HepG2 (cell line): ENCODE data around the gene KIF6. TPM values are rescaled to one million over a fixed set of nuclear protein-coding genes. Genes with fewer than 3 reads are reported as not detected.

ENCODE experiments used
- ATAC-seq: fragments of 200-7000 bp; cut with Tn5 transposase; 3 replicates; pipeline ENCODE4 v1.9.1; 2020; ENCODE audit warnings: mild to moderate bottlenecking, moderate library complexity
- BruUV-seq: library from RNA; stranded (reverse); fragments of 400-500 nt; replicated peaks from 2 replicates; lab custom pipeline; 2021; lab: Mats Ljungman, UMichigan
- CTCF ChIA-PET: fragments of 300-600 bp; formaldehyde crosslinking; extraction: SDS; loops from one replicate; lab custom pipeline; 2021; ENCODE audit warnings: low total read pairs, inconsistent platforms, low intra/inter-chr PET ratio; lab: Yijun Ruan, JAX
- POLR2A ChIA-PET: fragments of 350-600 bp; sonication (Branson Sonifier 250); formaldehyde crosslinking; loops from one replicate; lab custom pipeline; 2020; ENCODE audit warnings: antibody characterized with exemption, inconsistent platforms; lab: Yijun Ruan, JAX
- DNase-seq: peaks from one replicate; pipeline ENCODE4 v3.0.0-alpha.2; 2015; ENCODE audit warnings: low spot score
- FAIRE-seq: peaks from 3 replicates; lab custom pipeline; 2011; peaks lifted over from hg19 to GRCh38; lab: Jason Lieb, UNC
- H2AFZ ChIP-seq: one replicate; pipeline ENCODE4 v1.6.1; 2011; ENCODE audit warnings: low read length, inconsistent platforms
- H3K27ac ChIP-seq: fragments of 300-600 bp; 3 replicates; pipeline ENCODE4 v1.8.0; 2011; ENCODE audit warnings: mixed run types, mild to moderate bottlenecking, mixed read lengths, low read length, inconsistent platforms; ENCODE audit not compliant: insufficient read depth; ENCODE audit errors: extremely low read length
- H3K27me3 ChIP-seq, 2 experiments: fragments of 200-600 bp in 1 of 2; 2 replicates in 1 of 2; 3 replicates in 1 of 2; pipeline versions ENCODE4 v1.6.0 to v1.8.0; 2011; ENCODE audit warnings: low read length in 2 of 2, mild to moderate bottlenecking in 2 of 2, moderate library complexity in 2 of 2, inconsistent platforms in 1 of 2; ENCODE audit not compliant: insufficient read depth in 2 of 2, control insufficient read depth in 1 of 2
- H3K36me3 ChIP-seq, 2 experiments: fragments of 200-600 bp in 1 of 2; replicated peaks in 1 of 2; 2 replicates in 1 of 2; 3 replicates in 1 of 2; pipeline versions ENCODE4 v1.5.1 to v1.8.0; 2011; ENCODE audit warnings: low read length in 2 of 2, inconsistent platforms in 1 of 2; ENCODE audit not compliant: insufficient read depth in 2 of 2, control insufficient read depth in 1 of 2
- H3K4me1 ChIP-seq: 2 replicates; pipeline ENCODE4 v1.5.1; 2012; ENCODE audit warnings: low read length, inconsistent platforms; ENCODE audit not compliant: insufficient read depth
- H3K4me2 ChIP-seq: 2 replicates; pipeline ENCODE4 v1.6.0; 2011; ENCODE audit warnings: low read depth, low read length, inconsistent platforms
- H3K4me3 ChIP-seq, 3 experiments: fragments of 200-600 bp in 1 of 3; sonication (generic), shearing (Covaris generic) in 1 of 3; replicated peaks in 1 of 3; 2 replicates each; pipeline ENCODE4 v1.5.1; 2011 to 2016; ENCODE audit warnings: low read length in 3 of 3, inconsistent platforms in 2 of 3, low read depth in 2 of 3, mild to moderate bottlenecking in 2 of 3, control low read depth in 1 of 3, mixed read lengths in 1 of 3; ENCODE audit not compliant: insufficient read depth in 1 of 3
- H3K79me2 ChIP-seq: one replicate; pipeline ENCODE4 v1.6.1; 2011; ENCODE audit warnings: low read length, inconsistent platforms; ENCODE audit not compliant: insufficient read depth
- H3K9ac ChIP-seq: 2 replicates; pipeline ENCODE4 v1.6.0; 2011; ENCODE audit warnings: mild to moderate bottlenecking, low read depth, low read length, inconsistent platforms; ENCODE audit not compliant: insufficient read depth
- H3K9me3 ChIP-seq: 2 replicates; pipeline ENCODE4 v1.5.1; 2012; ENCODE audit warnings: mild to moderate bottlenecking, low read length
- H4K20me1 ChIP-seq: 2 replicates; pipeline ENCODE4 v1.6.0; 2011; ENCODE audit warnings: inconsistent platforms, mild to moderate bottlenecking, low read length, moderate library complexity; ENCODE audit not compliant: insufficient read depth
- CBX2 ChIP-seq, 2 experiments: fragments of 200-600 bp in 1 of 2; sonication (generic); formaldehyde crosslinking in 1 of 2; IDR thresholded peaks; 2 replicates each; pipeline versions ENCODE4 v1.7.0 to v1.8.1; 2018 to 2022; ENCODE audit warnings: low read depth in 2 of 2, low read length in 1 of 2, mild to moderate bottlenecking in 1 of 2, missing genetic modification reagents in 1 of 2
- DR1 ChIP-seq: sonication (generic); formaldehyde crosslinking; IDR thresholded peaks from 2 replicates; pipeline ENCODE4 v1.8.0; 2021; ENCODE audit warnings: mild to moderate bottlenecking, missing genetic modification reagents, inconsistent platforms
- KDM3A ChIP-seq: IDR thresholded peaks from 2 replicates; pipeline ENCODE4 v1.6.1; 2018; ENCODE audit warnings: low read depth, missing compliant biosample characterization
- KLF16 ChIP-seq, 2 experiments: sonication (generic) in 1 of 2; formaldehyde crosslinking in 1 of 2; IDR thresholded peaks; 2 replicates each; pipeline versions ENCODE4 v1.6.1 to v1.8.0; 2016 to 2023; ENCODE audit warnings: missing genetic modification reagents in 2 of 2, missing compliant biosample characterization in 1 of 2
- MAZ ChIP-seq, 2 experiments: sonication (generic) in 1 of 2; formaldehyde crosslinking in 1 of 2; IDR thresholded peaks; 2 replicates each; pipeline versions ENCODE4 v1.5.0 to v1.6.1; 2012 to 2020; ENCODE audit warnings: low read depth in 2 of 2, mild to moderate bottlenecking in 2 of 2, borderline replicate concordance in 1 of 2, improper control_type of control experiment in 1 of 2, low read length in 1 of 2, missing genetic modification reagents in 1 of 2, moderate library complexity in 1 of 2
- MEIS2 ChIP-seq: sonication (generic); formaldehyde crosslinking; IDR thresholded peaks from 2 replicates; pipeline ENCODE4 v1.9.0; 2021; ENCODE audit warnings: mild to moderate bottlenecking, missing genetic modification reagents
- MIER2 ChIP-seq: IDR thresholded peaks from 2 replicates; pipeline ENCODE4 v1.6.1; 2016; ENCODE audit warnings: missing biosample characterization, missing genetic modification reagents
- SMAD3 ChIP-seq: sonication (generic); formaldehyde crosslinking; IDR thresholded peaks from 2 replicates; pipeline ENCODE4 v1.4.0; 2020; ENCODE audit warnings: missing genetic modification reagents
- SMC3 ChIP-seq: IDR thresholded peaks from 2 replicates; pipeline ENCODE4 v1.6.1; 2011; ENCODE audit warnings: low read length, improper control_type of control experiment
- SP1 ChIP-seq, 2 experiments: fragments of 450-650 bp in 1 of 2; sonication (generic) in 1 of 2; formaldehyde crosslinking in 1 of 2; IDR thresholded peaks; 2 replicates each; pipeline versions ENCODE4 v1.4.0 to v1.6.1; 2016 to 2020; ENCODE audit warnings: missing genetic modification reagents in 1 of 2
- ZNF143 ChIP-seq: sonication (generic); formaldehyde crosslinking; IDR thresholded peaks from 2 replicates; pipeline ENCODE4 v1.4.0; 2020; ENCODE audit warnings: missing genetic modification reagents
- ZNF274 ChIP-seq: sonication (generic); formaldehyde crosslinking; IDR thresholded peaks from 2 replicates; pipeline ENCODE4 v1.5.1; 2020; ENCODE audit warnings: mild to moderate bottlenecking, missing genetic modification reagents
- ZNF724P ChIP-seq: sonication (generic); formaldehyde crosslinking; IDR thresholded peaks from 2 replicates; pipeline ENCODE4 v1.8.0; 2022; ENCODE audit warnings: missing genetic modification reagents, borderline replicate concordance
- WGBS: methylation state at CpG from one replicate; pipeline ENCODE4 v1.1.6; 2017; ENCODE audit warnings: low lambda C conversion rate; 5-methylcytosine and 5-hydroxymethylcytosine counted together
- in situ Hi-C: cut with HindIII; loops from 2 replicates; pipeline ENCODE4 v1.10.0; 2017; ENCODE audit warnings: low pct_unique_long_range_greater_than_20kb; ENCODE audit not compliant: extremely low pct_ligation_motif_present
- intact Hi-C: fragments of 100-400 bp; cut with micrococcal nuclease; formaldehyde crosslinking; loops from one replicate; pipeline ENCODE4 v1.10.0; 2022; ENCODE audit not compliant: unreplicated experiment
- polyA plus RNA-seq, 8 experiments: library from polyadenylated mRNA; depleted of rRNA in 3 of 8; stranded (reverse) in 7 of 8; unstranded in 1 of 8; fragments of >200 nt; fragmentation: Illumina TruSeq in 4 of 8; extraction: Trizol in 4 of 8; gene quantifications; 2 replicates each; pipeline versions ENCODE4 v1.2.1 to v1.2.3, GENCODE V29; 2011 to 2016; ENCODE audit warnings: low read depth in 4 of 8, missing spikeins in 1 of 8, mixed read lengths in 1 of 8; ENCODE audit not compliant: insufficient read depth in 1 of 8
- total RNA-seq, 5 experiments: library from RNA; depleted of rRNA; stranded (reverse); fragments of >200 nt; fragmentation: Illumina TruSeq; extraction: Trizol; gene quantifications; 2 replicates each; pipeline ENCODE4 v1.2.3, GENCODE V29; 2016; ENCODE audit warnings: low read depth in 1 of 5
- TF ChIP-seq, protein P1 (sequence below): sonication (generic); formaldehyde crosslinking; IDR thresholded peaks from 2 replicates; pipeline ENCODE4 v1.9.0; 2021; ENCODE audit warnings: missing genetic modification reagents, borderline replicate concordance
- TF ChIP-seq, protein P2 (sequence below): IDR thresholded peaks from 2 replicates; pipeline ENCODE4 v1.4.0; 2020; ENCODE audit warnings: mild to moderate bottlenecking, missing genetic modification reagents

Gene KIF6
- total and polyA plus RNA-seq, 2 of the 13 experiments (the other 11 are each of a cell fraction or from before 2014, with no cell fraction given): 0.04 to 0.27 TPM

DNA sequence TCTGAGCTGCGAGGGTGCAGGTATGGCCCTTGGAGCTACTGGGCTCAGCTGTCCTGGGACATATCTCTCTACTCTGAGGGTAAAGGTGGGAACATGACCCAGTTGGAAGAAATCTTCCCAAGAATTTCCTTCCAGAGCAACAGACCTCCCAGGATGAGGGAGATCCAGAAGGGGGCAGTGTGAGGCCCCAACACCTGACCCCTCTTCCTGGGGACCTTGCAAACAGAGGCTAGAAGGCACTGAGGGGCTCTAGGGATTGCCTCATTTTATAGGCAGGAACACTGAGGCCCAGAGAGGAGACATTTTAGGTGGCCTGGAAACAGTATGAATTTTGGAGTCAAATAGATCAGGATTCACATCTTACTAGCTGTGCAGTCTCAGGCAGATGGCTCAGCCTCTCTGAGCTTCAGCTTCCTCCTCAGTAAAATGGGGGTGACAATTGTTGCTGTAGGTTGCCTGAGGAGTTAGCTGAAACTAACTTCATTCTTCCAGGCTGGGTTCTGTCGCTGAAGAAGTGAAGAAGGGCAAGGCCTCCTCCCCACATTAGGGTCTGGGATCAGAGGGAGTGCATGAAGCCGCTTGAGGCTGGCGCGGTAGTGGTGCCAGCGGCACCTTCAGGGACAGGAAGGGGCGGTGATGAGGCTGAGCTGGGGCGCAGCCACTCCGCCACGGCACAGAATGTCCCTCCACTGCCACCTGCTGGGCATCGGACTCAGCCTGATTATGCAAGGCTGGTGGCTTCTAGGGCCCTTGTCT is 422.4 kb downstream of the KIF6 start:
- peak; percentile 66 for DNase-seq
- intact Hi-C loops: loop anchor here (1.0 to 5.0 kb wide), 3 partner anchors 113 to 306 kb away; no protein-coding TSS in a partner anchor
- H3K4me3 ChIP-seq: no peak overlapping the region
- H3K36me3 ChIP-seq: no peaks in the 10 kb centered on the region
- WGBS: 1% methylated on average over 11 of the region's 11 CpGs
- no peak overlapping the region for H2AFZ ChIP-seq
- H3K9me3 ChIP-seq: no peaks in the 10 kb centered on the region
- in situ Hi-C loops: loop anchor here (5.0 to 10.0 kb wide), 2 partner anchors 136 to 298 kb away; no protein-coding TSS in a partner anchor
- no peak overlapping the region for H3K27ac ChIP-seq
- FAIRE-seq: peak; percentile 80
- no peaks in the 10 kb centered on the region for H4K20me1 ChIP-seq
- ChIA-PET POLR2A (no interaction called here), CTCF (interaction anchor here (1.0 to 4.1 kb wide), 6 partner anchors 113 to 430 kb away, joined by 3 to 76 read pairs (median 5); no protein-coding TSS in a partner anchor)
- no TSS peak for BruUV-seq
- peaks cover 8% of the 10 kb centered on the region for H3K4me1 ChIP-seq
- H3K79me2 ChIP-seq: no peaks in the 10 kb centered on the region
- no peak overlapping the region for H3K9ac ChIP-seq
- H3K27me3 ChIP-seq: 0 out of 5 replicates have a peak, but pooled peaks cover 0 to 9% of the 10 kb centered on the region in 2 experiments
- H3K4me2 ChIP-seq: peak overlapping the region; percentile 13; the same call in 1 of the 2 replicates
- peak; percentile 93 for ATAC-seq
- TF ChIP-seq DR1 (CRISPR knock-in tag) (no peak), ZNF274 (CRISPR knock-in tag) (0 out of 2 replicates have a peak, but pooled peaks have one; percentile 35), SMC3 (peak; percentile 88), SMAD3 (0 out of 2 replicates have a peak, but pooled peaks have one; percentile 54), ZNF724P (0 out of 2 replicates have a peak, but pooled peaks have one; percentile 60), CBX2 (IDR thresholded peaks at IDR 0.05; ENCODE audit: low read depth, low read length) (no peak), CBX2 (CRISPR knock-in tag; IDR thresholded peaks at IDR 0.05; ENCODE audit: low read depth) (no peak), ZNF143 (CRISPR knock-in tag) (no peak), MIER2 (peak; percentile 60; the same call in 1 of the 2 replicates), KDM3A (CRISPR knock-in tag) (peak; percentile 54; the same call in 1 of the 2 replicates), MEIS2 (peak; percentile 26; the same call in 1 of the 2 replicates), SP1 (IDR thresholded peaks at IDR 0.05) (no peak), SP1 (CRISPR knock-in tag; IDR thresholded peaks at IDR 0.05) (peak; percentile 52; the same call in 1 of the 2 replicates), MAZ (IDR thresholded peaks at IDR 0.05; ENCODE audit: borderline replicate concordance, low read depth, low read length) (no peak), MAZ (CRISPR knock-in tag; IDR thresholded peaks at IDR 0.05; ENCODE audit: low read depth) (0 out of 2 replicates have a peak, but pooled peaks have one; percentile 46), KLF16 (CRISPR knock-in tag; IDR thresholded peaks at IDR 0.05) (0 out of 4 replicates have a peak, but pooled peaks of 1 of the 2 experiments have one; percentile 40)
- TF ChIP-seq, protein P1, sequence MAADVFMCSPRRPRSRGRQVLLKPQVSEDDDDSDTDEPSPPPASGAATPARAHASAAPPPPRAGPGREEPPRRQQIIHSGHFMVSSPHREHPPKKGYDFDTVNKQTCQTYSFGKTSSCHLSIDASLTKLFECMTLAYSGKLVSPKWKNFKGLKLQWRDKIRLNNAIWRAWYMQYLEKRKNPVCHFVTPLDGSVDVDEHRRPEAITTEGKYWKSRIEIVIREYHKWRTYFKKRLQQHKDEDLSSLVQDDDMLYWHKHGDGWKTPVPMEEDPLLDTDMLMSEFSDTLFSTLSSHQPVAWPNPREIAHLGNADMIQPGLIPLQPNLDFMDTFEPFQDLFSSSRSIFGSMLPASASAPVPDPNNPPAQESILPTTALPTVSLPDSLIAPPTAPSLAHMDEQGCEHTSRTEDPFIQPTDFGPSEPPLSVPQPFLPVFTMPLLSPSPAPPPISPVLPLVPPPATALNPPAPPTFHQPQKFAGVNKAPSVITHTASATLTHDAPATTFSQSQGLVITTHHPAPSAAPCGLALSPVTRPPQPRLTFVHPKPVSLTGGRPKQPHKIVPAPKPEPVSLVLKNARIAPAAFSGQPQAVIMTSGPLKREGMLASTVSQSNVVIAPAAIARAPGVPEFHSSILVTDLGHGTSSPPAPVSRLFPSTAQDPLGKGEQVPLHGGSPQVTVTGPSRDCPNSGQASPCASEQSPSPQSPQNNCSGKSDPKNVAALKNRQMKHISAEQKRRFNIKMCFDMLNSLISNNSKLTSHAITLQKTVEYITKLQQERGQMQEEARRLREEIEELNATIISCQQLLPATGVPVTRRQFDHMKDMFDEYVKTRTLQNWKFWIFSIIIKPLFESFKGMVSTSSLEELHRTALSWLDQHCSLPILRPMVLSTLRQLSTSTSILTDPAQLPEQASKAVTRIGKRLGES (CRISPR knock-in tag): no peak
- TF ChIP-seq, protein P2, sequence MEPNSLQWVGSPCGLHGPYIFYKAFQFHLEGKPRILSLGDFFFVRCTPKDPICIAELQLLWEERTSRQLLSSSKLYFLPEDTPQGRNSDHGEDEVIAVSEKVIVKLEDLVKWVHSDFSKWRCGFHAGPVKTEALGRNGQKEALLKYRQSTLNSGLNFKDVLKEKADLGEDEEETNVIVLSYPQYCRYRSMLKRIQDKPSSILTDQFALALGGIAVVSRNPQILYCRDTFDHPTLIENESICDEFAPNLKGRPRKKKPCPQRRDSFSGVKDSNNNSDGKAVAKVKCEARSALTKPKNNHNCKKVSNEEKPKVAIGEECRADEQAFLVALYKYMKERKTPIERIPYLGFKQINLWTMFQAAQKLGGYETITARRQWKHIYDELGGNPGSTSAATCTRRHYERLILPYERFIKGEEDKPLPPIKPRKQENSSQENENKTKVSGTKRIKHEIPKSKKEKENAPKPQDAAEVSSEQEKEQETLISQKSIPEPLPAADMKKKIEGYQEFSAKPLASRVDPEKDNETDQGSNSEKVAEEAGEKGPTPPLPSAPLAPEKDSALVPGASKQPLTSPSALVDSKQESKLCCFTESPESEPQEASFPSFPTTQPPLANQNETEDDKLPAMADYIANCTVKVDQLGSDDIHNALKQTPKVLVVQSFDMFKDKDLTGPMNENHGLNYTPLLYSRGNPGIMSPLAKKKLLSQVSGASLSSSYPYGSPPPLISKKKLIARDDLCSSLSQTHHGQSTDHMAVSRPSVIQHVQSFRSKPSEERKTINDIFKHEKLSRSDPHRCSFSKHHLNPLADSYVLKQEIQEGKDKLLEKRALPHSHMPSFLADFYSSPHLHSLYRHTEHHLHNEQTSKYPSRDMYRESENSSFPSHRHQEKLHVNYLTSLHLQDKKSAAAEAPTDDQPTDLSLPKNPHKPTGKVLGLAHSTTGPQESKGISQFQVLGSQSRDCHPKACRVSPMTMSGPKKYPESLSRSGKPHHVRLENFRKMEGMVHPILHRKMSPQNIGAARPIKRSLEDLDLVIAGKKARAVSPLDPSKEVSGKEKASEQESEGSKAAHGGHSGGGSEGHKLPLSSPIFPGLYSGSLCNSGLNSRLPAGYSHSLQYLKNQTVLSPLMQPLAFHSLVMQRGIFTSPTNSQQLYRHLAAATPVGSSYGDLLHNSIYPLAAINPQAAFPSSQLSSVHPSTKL (CRISPR knock-in tag): peak; percentile 30; the same call in 1 of the 2 replicates
